ENCODE results near the gene FZR1. TPM values are rescaled to one million over a fixed set of nuclear protein-coding genes. Genes with fewer than 3 reads are reported as not detected.
"Not testable (repeated sequence)": the region's sequence is repeated elsewhere in the genome, so short reads cannot be mapped to it uniquely, and the experiment has no call there.

Gene FZR1
- total and polyA plus RNA-seq, 7 experiments from 2014 or later = 7.8 to 90.7 (median 66.7) TPM

GRCh38 chr19:3575949-3576673 lies 70.0 kb downstream of the FZR1 start:
- Mint-ChIP-seq H3K4me3 (peak overlapping the region in 2 of 10 donors; percentile 2 to 51), H3K27me3 (no peaks in the 10 kb centered on the region), H3K27ac (peak overlapping the region in 1 of 9 donors; percentile 52), H3K9me3 (no peaks in the 10 kb centered on the region), H3K4me1 (peaks cover 11 to 26% (median 14%) of the 10 kb centered on the region in 7 donors), H3K36me3 (peaks cover 0 to 8% (median 6%) of the 10 kb centered on the region in 5 donors)
- ChIA-PET CTCF (interaction anchor here (0.9 kb wide), 1 partner anchor 14 kb away, joined by 4 read pairs; no protein-coding TSS in a partner anchor), POLR2A (interaction anchor here (0.6 to 1.0 kb wide), 2 partner anchors 9 to 331 kb away, joined by 3 to 4 read pairs; no protein-coding TSS in a partner anchor)
- H3K9me3 ChIP-seq (ENCODE audit: control insufficient read depth in 2 of 3, low read length in 3 of 3) = no peaks in the 10 kb centered on the region
- DNase-seq = no peak
- H3K27me3 ChIP-seq (ENCODE audit: control insufficient read depth in 2 of 2, insufficient read depth in 2 of 2, low read length in 2 of 2) = no peaks in the 10 kb centered on the region
- peaks cover 12 to 13% of the 10 kb centered on the region in 2 donors for H3K4me1 ChIP-seq (ENCODE audit: control insufficient read depth in 2 of 2, insufficient read depth in 2 of 2, low read length in 2 of 2)
- ATAC-seq = no peak
- H3K4me3 ChIP-seq (ENCODE audit: low read length) = no peak overlapping the region
- H3K36me3 ChIP-seq (ENCODE audit: control insufficient read depth in 2 of 3, insufficient read depth in 3 of 3, low read length in 3 of 3) = peaks cover 0 to 15% (median 4%) of the 10 kb centered on the region in 3 experiments
- intact Hi-C loops (cut with micrococcal nuclease) = no loop called here
- no peak overlapping the region for H3K27ac ChIP-seq (ENCODE audit: low read depth, low read length)

GRCh38 chr19:3576696-3577443 lies 70.8 kb downstream of the FZR1 start:
- Histone ChIP-seq H3K36me3 (ENCODE audit: control insufficient read depth in 2 of 3, insufficient read depth in 3 of 3, low read length in 3 of 3) (peaks cover 0 to 15% (median 4%) of the 10 kb centered on the region in 3 experiments), H3K27me3 (ENCODE audit: control insufficient read depth in 2 of 2, insufficient read depth in 2 of 2, low read length in 2 of 2) (no peaks in the 10 kb centered on the region), H3K4me1 (ENCODE audit: control insufficient read depth in 2 of 2, insufficient read depth in 2 of 2, low read length in 2 of 2) (peaks cover 11 to 12% of the 10 kb centered on the region in 2 donors), H3K9me3 (ENCODE audit: control insufficient read depth in 2 of 3, low read length in 3 of 3) (no peaks in the 10 kb centered on the region), H3K4me3 (ENCODE audit: low read length) (no peak overlapping the region), H3K27ac (ENCODE audit: low read depth, low read length) (no peak overlapping the region)
- ChIA-PET CTCF (no interaction called here), POLR2A (no interaction called here)
- Mint-ChIP-seq H3K4me3 (peak overlapping the region in 1 of 10 donors; percentile 2), H3K27ac (peak overlapping the region in 1 of 9 donors; percentile 52), H3K4me1 (peaks cover 5 to 20% (median 11%) of the 10 kb centered on the region in 7 donors), H3K9me3 (no peaks in the 10 kb centered on the region), H3K36me3 (peaks cover 0 to 8% (median 6%) of the 10 kb centered on the region in 5 donors), H3K27me3 (no peaks in the 10 kb centered on the region)
- DNase-seq (no peak), ATAC-seq (no peak)
- intact Hi-C loops (cut with micrococcal nuclease) = no loop called here

- H3K9me3 Mint-ChIP-seq = no peaks in the 10 kb centered on the region
- no peak for DNase-seq
- peaks cover 0 to 8% (median 6%) of the 10 kb centered on the region in 5 donors for H3K36me3 Mint-ChIP-seq
- CTCF ChIA-PET = interaction anchor here (0.9 to 1.0 kb wide), 2 partner anchors 21 to 33 kb away, joined by 3 read pairs; no protein-coding TSS in a partner anchor
- no peaks in the 10 kb centered on the region for H3K27me3 ChIP-seq (ENCODE audit: control insufficient read depth in 2 of 2, insufficient read depth in 2 of 2, low read length in 2 of 2)
- H3K4me1 ChIP-seq (ENCODE audit: control insufficient read depth in 2 of 2, insufficient read depth in 2 of 2, low read length in 2 of 2) = peaks cover 5 to 8% of the 10 kb centered on the region in 2 donors
- no peaks in the 10 kb centered on the region for H3K27me3 Mint-ChIP-seq
- no peaks in the 10 kb centered on the region for H3K9me3 ChIP-seq (ENCODE audit: control insufficient read depth in 2 of 3, low read length in 3 of 3)
- no peak overlapping the region for H3K4me3 ChIP-seq (ENCODE audit: low read length)
- H3K4me1 Mint-ChIP-seq = peaks cover 0 to 12% (median 5%) of the 10 kb centered on the region in 7 donors
- H3K27ac Mint-ChIP-seq = no peak overlapping the region
- no peak overlapping the region for H3K27ac ChIP-seq (ENCODE audit: low read depth, low read length)
- POLR2A ChIA-PET = no interaction called here
- ATAC-seq = no peak
- intact Hi-C loops (cut with micrococcal nuclease) = no loop called here
- no peak overlapping the region for H3K4me3 Mint-ChIP-seq
- H3K36me3 ChIP-seq (ENCODE audit: control insufficient read depth in 2 of 3, insufficient read depth in 3 of 3, low read length in 3 of 3) = peaks cover 0 to 15% (median 4%) of the 10 kb centered on the region in 3 experiments
These were observed 71.7 kb downstream of the FZR1 start for GRCh38 chr19:3577723-3578344.

GRCh38 chr19:3578390-3578789 lies 72.3 kb downstream of the FZR1 start:
- CTCF ChIA-PET = interaction anchor here (0.9 to 1.0 kb wide), 2 partner anchors 22 to 34 kb away, joined by 3 read pairs; no protein-coding TSS in a partner anchor
- DNase-seq = no peak
- Histone ChIP-seq H3K9me3 (ENCODE audit: control insufficient read depth in 2 of 3, low read length in 3 of 3) (no peaks in the 10 kb centered on the region), H3K4me3 (ENCODE audit: low read length) (no peak overlapping the region), H3K4me1 (ENCODE audit: control insufficient read depth in 2 of 2, insufficient read depth in 2 of 2, low read length in 2 of 2) (peaks cover 5 to 6% of the 10 kb centered on the region in 2 donors), H3K36me3 (ENCODE audit: control insufficient read depth in 2 of 3, insufficient read depth in 3 of 3, low read length in 3 of 3) (peaks cover 0 to 11% (median 4%) of the 10 kb centered on the region in 3 experiments), H3K27me3 (ENCODE audit: control insufficient read depth in 2 of 2, insufficient read depth in 2 of 2, low read length in 2 of 2) (no peaks in the 10 kb centered on the region), H3K27ac (ENCODE audit: low read depth, low read length) (no peak overlapping the region)
- Mint-ChIP-seq H3K36me3 (peaks cover 0 to 8% (median 6%) of the 10 kb centered on the region in 5 donors), H3K27me3 (peaks cover 0 to 2% (median 0%) of the 10 kb centered on the region in 5 donors), H3K4me1 (peaks cover 0 to 12% (median 5%) of the 10 kb centered on the region in 7 donors), H3K9me3 (no peaks in the 10 kb centered on the region), H3K27ac (no peak overlapping the region), H3K4me3 (no peak overlapping the region)
- ATAC-seq = no peak
- intact Hi-C loops (cut with micrococcal nuclease) = no loop called here
- POLR2A ChIA-PET = no interaction called here

GRCh38 chr19:3580156-3580934 lies 74.2 kb downstream of the FZR1 start:
- no peak overlapping the region for H3K4me3 Mint-ChIP-seq
- H3K4me1 Mint-ChIP-seq = peaks cover 0 to 2% (median 0%) of the 10 kb centered on the region in 7 donors
- Histone ChIP-seq H3K4me3 (ENCODE audit: low read length) (no peak overlapping the region), H3K36me3 (ENCODE audit: control insufficient read depth in 2 of 3, insufficient read depth in 3 of 3, low read length in 3 of 3) (peaks cover 0 to 8% (median 4%) of the 10 kb centered on the region in 3 experiments), H3K9me3 (ENCODE audit: control insufficient read depth in 2 of 3, low read length in 3 of 3) (no peaks in the 10 kb centered on the region), H3K4me1 (ENCODE audit: control insufficient read depth in 2 of 2, insufficient read depth in 2 of 2, low read length in 2 of 2) (no peaks in the 10 kb centered on the region), H3K27me3 (ENCODE audit: control insufficient read depth in 2 of 2, insufficient read depth in 2 of 2, low read length in 2 of 2) (no peaks in the 10 kb centered on the region), H3K27ac (ENCODE audit: low read depth, low read length) (no peak overlapping the region)
- H3K27me3 Mint-ChIP-seq = peaks cover 0 to 6% (median 0%) of the 10 kb centered on the region in 5 donors
- ATAC-seq (no peak), DNase-seq (no peak)
- H3K36me3 Mint-ChIP-seq = peaks cover 0 to 2% (median under 1%) of the 10 kb centered on the region in 5 donors
- no peaks in the 10 kb centered on the region for H3K9me3 Mint-ChIP-seq
- intact Hi-C loops (cut with micrococcal nuclease) = no loop called here
- ChIA-PET CTCF (interaction anchor here (0.6 kb wide), 1 partner anchor 10 kb away, joined by 3 read pairs; no protein-coding TSS in a partner anchor), POLR2A (no interaction called here)
- H3K27ac Mint-ChIP-seq = peak overlapping the region in 2 of 9 donors; percentile 4 to 19

- ATAC-seq; H3K27me3 Mint-ChIP-seq; H3K27me3 ChIP-seq (ENCODE audit: control insufficient read depth in 2 of 2, insufficient read depth in 2 of 2, low read length in 2 of 2); H3K27ac ChIP-seq (ENCODE audit: low read depth, low read length); H3K9me3 Mint-ChIP-seq; intact Hi-C loops (cut with micrococcal nuclease); H3K27ac Mint-ChIP-seq; H3K4me3 ChIP-seq (ENCODE audit: low read length); H3K4me3 Mint-ChIP-seq; H3K4me1 ChIP-seq (ENCODE audit: control insufficient read depth in 2 of 2, insufficient read depth in 2 of 2, low read length in 2 of 2); POLR2A ChIA-PET; H3K9me3 ChIP-seq (ENCODE audit: control insufficient read depth in 2 of 3, low read length in 3 of 3); DNase-seq; H3K4me1 Mint-ChIP-seq; CTCF ChIA-PET; H3K36me3 Mint-ChIP-seq; H3K36me3 ChIP-seq (ENCODE audit: control insufficient read depth in 2 of 3, insufficient read depth in 3 of 3, low read length in 3 of 3): not testable (repeated sequence)
These were observed 75.7 kb downstream of the FZR1 start for GRCh38 chr19:3581792-3582191.
